ENCODE results near the gene PLCB4. TPM values are rescaled to one million over a fixed set of nuclear protein-coding genes. Genes with fewer than 3 reads are reported as not detected.

PLCB4 gene
- polyA plus RNA-seq, 3 donors: not detected

DNA sequence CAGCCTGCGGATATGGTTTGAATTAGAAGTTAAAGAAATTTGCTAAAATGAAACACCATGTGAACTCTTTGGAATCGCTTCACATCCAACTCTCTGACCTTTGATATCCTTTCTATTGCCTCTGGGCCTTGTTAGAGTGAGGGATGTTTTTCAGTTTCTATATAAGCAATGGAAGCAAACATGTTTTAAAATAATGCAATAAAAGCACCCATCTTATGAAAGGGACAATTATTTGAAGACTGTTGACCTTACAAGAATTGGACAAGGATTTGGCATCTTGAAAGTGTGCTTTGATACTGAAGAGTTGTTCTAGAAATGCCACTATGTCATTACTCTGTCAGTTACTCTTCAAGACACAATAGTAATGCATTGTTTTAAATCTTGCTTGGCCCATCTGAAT is 221.4 kb downstream of the PLCB4 start:
- TF ChIP-seq CTCF (IDR thresholded peaks at IDR 0.05): no peak
- Histone ChIP-seq H3K9me3 (replicated peaks in 1 of 2; ENCODE audit: control insufficient read depth in 1 of 2, insufficient read depth in 1 of 2, low read length in 2 of 2) (no peaks in the 10 kb centered on the region), H3K27me3 (ENCODE audit: control insufficient read depth in 2 of 2, insufficient read depth in 2 of 2, low read length in 2 of 2) (no peaks in the 10 kb centered on the region), H3K27ac (ENCODE audit: low read depth in 1 of 2, low read length in 2 of 2) (no peak overlapping the region), H3K79me2 (ENCODE audit: insufficient read depth, low read length) (no peaks in the 10 kb centered on the region), H3K4me1 (ENCODE audit: control insufficient read depth in 1 of 2, insufficient read depth in 2 of 2, low read length in 2 of 2) (no peaks in the 10 kb centered on the region), H3K4me3 (replicated peaks in 1 of 3; ENCODE audit: low read depth in 2 of 3, low read length in 3 of 3) (no peak overlapping the region), H3K36me3 (replicated peaks in 1 of 2; ENCODE audit: control insufficient read depth in 1 of 2, insufficient read depth in 2 of 2, low read length in 2 of 2) (no peaks in the 10 kb centered on the region), H3K4me2 (replicated peaks; ENCODE audit: extremely low read depth, low read length, poor library complexity, severe bottlenecking) (no peak overlapping the region), H2AFZ (ENCODE audit: insufficient read depth, low read depth, low read length, poor library complexity, severe bottlenecking) (no peak overlapping the region), H3K9ac (ENCODE audit: insufficient read depth, low read length, poor library complexity, severe bottlenecking) (no peak overlapping the region), H4K20me1 (ENCODE audit: insufficient read depth, low read length) (no peaks in the 10 kb centered on the region)
- Mint-ChIP-seq H3K36me3 (no peaks in the 10 kb centered on the region), H3K4me3 (no peak overlapping the region), H3K4me1 (peaks cover 5% of the 10 kb centered on the region), H3K27me3 (ENCODE audit: low read depth in 3 of 3) (peaks cover 0 to 2% (median 0%) of the 10 kb centered on the region in 3 donors), H3K9me3 (peaks cover 0 to 2% (median 0%) of the 10 kb centered on the region in 7 donors), H3K27ac (no peak overlapping the region)
- intact Hi-C loops (cut with micrococcal nuclease): no loop called here
- DNase-seq: no peak
- no CpG with 5 or more reads among the region's 2 CpGs for WGBS (ENCODE audit: insufficient coverage)

GRCh38 chr20:9293145-9293544 is 224.3 kb downstream of the PLCB4 start:
- TF ChIP-seq CTCF (IDR thresholded peaks at IDR 0.05): no peak
- Histone ChIP-seq H3K9me3 (replicated peaks in 1 of 2; ENCODE audit: control insufficient read depth in 1 of 2, insufficient read depth in 1 of 2, low read length in 2 of 2) (no peaks in the 10 kb centered on the region), H3K4me1 (ENCODE audit: control insufficient read depth in 1 of 2, insufficient read depth in 2 of 2, low read length in 2 of 2) (no peaks in the 10 kb centered on the region), H3K79me2 (ENCODE audit: insufficient read depth, low read length) (no peaks in the 10 kb centered on the region), H2AFZ (ENCODE audit: insufficient read depth, low read depth, low read length, poor library complexity, severe bottlenecking) (no peak overlapping the region), H3K27me3 (ENCODE audit: control insufficient read depth in 2 of 2, insufficient read depth in 2 of 2, low read length in 2 of 2) (no peaks in the 10 kb centered on the region), H4K20me1 (ENCODE audit: insufficient read depth, low read length) (no peaks in the 10 kb centered on the region), H3K27ac (ENCODE audit: low read depth in 1 of 2, low read length in 2 of 2) (no peak overlapping the region), H3K36me3 (replicated peaks in 1 of 2; ENCODE audit: control insufficient read depth in 1 of 2, insufficient read depth in 2 of 2, low read length in 2 of 2) (no peaks in the 10 kb centered on the region), H3K9ac (ENCODE audit: insufficient read depth, low read length, poor library complexity, severe bottlenecking) (no peak overlapping the region), H3K4me2 (replicated peaks; ENCODE audit: extremely low read depth, low read length, poor library complexity, severe bottlenecking) (no peak overlapping the region), H3K4me3 (replicated peaks in 1 of 3; ENCODE audit: low read depth in 2 of 3, low read length in 3 of 3) (no peak overlapping the region)
- WGBS (ENCODE audit: insufficient coverage): 86% methylated on average over 2 of the region's 2 CpGs
- H3K9me3 Mint-ChIP-seq: peaks cover 0 to 3% (median 0%) of the 10 kb centered on the region in 7 donors
- H3K27me3 Mint-ChIP-seq (ENCODE audit: low read depth in 3 of 3): peaks cover 0 to 2% (median 1%) of the 10 kb centered on the region in 3 donors
- no peak for DNase-seq
- H3K27ac Mint-ChIP-seq: peak overlapping the region in 1 of 7 donors; percentile 21
- intact Hi-C loops (cut with micrococcal nuclease): no loop called here
- peaks cover 5% of the 10 kb centered on the region for H3K4me1 Mint-ChIP-seq
- no peaks in the 10 kb centered on the region for H3K36me3 Mint-ChIP-seq
- H3K4me3 Mint-ChIP-seq: no peak overlapping the region

Data from CD14-positive monocyte (primary cell).